Measurements from ENCODE around the gene GFPT2. TPM values are rescaled to one million over a fixed set of nuclear protein-coding genes. Genes with fewer than 3 reads are reported as not detected.
"Not testable (repeated sequence)": the region's sequence is repeated elsewhere in the genome, so short reads cannot be mapped to it uniquely, and the experiment has no call there.

GFPT2 gene
- total and polyA plus RNA-seq, 4 donors: 10.0 to 29.1 (median 16.1) TPM

- H3K27ac ChIP-seq (ENCODE audit: low read depth, low read length): no peak overlapping the region
- peaks cover 45% of the 10 kb centered on the region for H3K36me3 ChIP-seq (ENCODE audit: control insufficient read depth, insufficient read depth, low read length)
- no peaks in the 10 kb centered on the region for H3K9me3 ChIP-seq (ENCODE audit: control insufficient read depth, insufficient read depth, low read length)
- H3K27me3 ChIP-seq (ENCODE audit: control insufficient read depth, insufficient read depth, low read length): no peaks in the 10 kb centered on the region
- no peak overlapping the region for H3K4me3 ChIP-seq (ENCODE audit: low read depth, low read length)
- H3K4me1 ChIP-seq (ENCODE audit: control insufficient read depth, insufficient read depth, low read length): no peaks in the 10 kb centered on the region
- 90% methylated on average over 6 of the region's 10 CpGs for WGBS (ENCODE audit: insufficient coverage)
- no peak for DNase-seq (ENCODE audit: low read depth in 4 of 6, low spot score in 6 of 6)
These were observed 50.9 kb downstream of the GFPT2 start for GRCh38 chr5:180302256-180302655.

- WGBS (ENCODE audit: insufficient coverage): 80% methylated on average over 2 of the region's 4 CpGs
- Histone ChIP-seq H3K27me3 (ENCODE audit: control insufficient read depth, insufficient read depth, low read length) (no peaks in the 10 kb centered on the region), H3K36me3 (ENCODE audit: control insufficient read depth, insufficient read depth, low read length) (peaks cover 35% of the 10 kb centered on the region), H3K9me3 (ENCODE audit: control insufficient read depth, insufficient read depth, low read length) (no peaks in the 10 kb centered on the region), H3K4me3 (ENCODE audit: low read depth, low read length) (no peak overlapping the region), H3K27ac (ENCODE audit: low read depth, low read length) (no peak overlapping the region), H3K4me1 (ENCODE audit: control insufficient read depth, insufficient read depth, low read length) (no peaks in the 10 kb centered on the region)
- no peak for DNase-seq (ENCODE audit: low read depth in 4 of 6, low spot score in 6 of 6)
These were observed 51.9 kb downstream of the GFPT2 start for GRCh38 chr5:180301253-180301652.

GRCh38 chr5:180299526-180299925, 53.6 kb downstream of the GFPT2 start:
- Histone ChIP-seq H3K27ac (ENCODE audit: low read depth, low read length) (no peak overlapping the region), H3K4me3 (ENCODE audit: low read depth, low read length) (no peak overlapping the region), H3K36me3 (ENCODE audit: control insufficient read depth, insufficient read depth, low read length) (peaks cover 25% of the 10 kb centered on the region), H3K9me3 (ENCODE audit: control insufficient read depth, insufficient read depth, low read length) (no peaks in the 10 kb centered on the region), H3K4me1 (ENCODE audit: control insufficient read depth, insufficient read depth, low read length) (no peaks in the 10 kb centered on the region), H3K27me3 (ENCODE audit: control insufficient read depth, insufficient read depth, low read length) (no peaks in the 10 kb centered on the region)
- DNase-seq (ENCODE audit: low read depth in 4 of 6, low spot score in 6 of 6): no peak
- WGBS (ENCODE audit: insufficient coverage): 84% methylated on average over 3 of the region's 3 CpGs

DNA sequence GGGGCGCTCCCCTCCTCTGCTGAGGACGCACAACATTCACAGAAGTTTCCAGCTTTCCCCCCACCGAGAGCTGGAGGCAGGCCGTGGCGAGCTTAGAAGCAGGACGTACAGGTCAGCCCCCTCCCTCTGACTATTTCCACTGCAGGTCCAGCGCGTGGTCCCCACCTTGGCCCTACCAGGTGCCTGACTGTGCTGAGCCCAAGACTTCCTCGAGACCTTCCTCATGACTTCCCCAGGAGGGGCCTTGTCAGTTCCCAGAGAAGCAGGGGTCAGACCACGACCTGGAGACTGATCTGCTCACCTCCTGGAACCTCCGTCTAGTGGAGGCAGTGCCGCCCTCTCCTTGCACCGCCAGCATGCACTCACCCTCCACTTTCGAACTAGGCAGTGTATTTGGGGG, 54.1 kb downstream of the GFPT2 start:
- not testable (repeated sequence) for H3K27me3 ChIP-seq (ENCODE audit: control insufficient read depth, insufficient read depth, low read length); DNase-seq (ENCODE audit: low read depth in 4 of 6, low spot score in 6 of 6); H3K9me3 ChIP-seq (ENCODE audit: control insufficient read depth, insufficient read depth, low read length); H3K4me1 ChIP-seq (ENCODE audit: control insufficient read depth, insufficient read depth, low read length); H3K27ac ChIP-seq (ENCODE audit: low read depth, low read length); H3K4me3 ChIP-seq (ENCODE audit: low read depth, low read length)
- peaks cover 20% of the 10 kb centered on the region for H3K36me3 ChIP-seq (ENCODE audit: control insufficient read depth, insufficient read depth, low read length)
- 91% methylated on average over 13 of the region's 14 CpGs for WGBS (ENCODE audit: insufficient coverage)

DNA sequence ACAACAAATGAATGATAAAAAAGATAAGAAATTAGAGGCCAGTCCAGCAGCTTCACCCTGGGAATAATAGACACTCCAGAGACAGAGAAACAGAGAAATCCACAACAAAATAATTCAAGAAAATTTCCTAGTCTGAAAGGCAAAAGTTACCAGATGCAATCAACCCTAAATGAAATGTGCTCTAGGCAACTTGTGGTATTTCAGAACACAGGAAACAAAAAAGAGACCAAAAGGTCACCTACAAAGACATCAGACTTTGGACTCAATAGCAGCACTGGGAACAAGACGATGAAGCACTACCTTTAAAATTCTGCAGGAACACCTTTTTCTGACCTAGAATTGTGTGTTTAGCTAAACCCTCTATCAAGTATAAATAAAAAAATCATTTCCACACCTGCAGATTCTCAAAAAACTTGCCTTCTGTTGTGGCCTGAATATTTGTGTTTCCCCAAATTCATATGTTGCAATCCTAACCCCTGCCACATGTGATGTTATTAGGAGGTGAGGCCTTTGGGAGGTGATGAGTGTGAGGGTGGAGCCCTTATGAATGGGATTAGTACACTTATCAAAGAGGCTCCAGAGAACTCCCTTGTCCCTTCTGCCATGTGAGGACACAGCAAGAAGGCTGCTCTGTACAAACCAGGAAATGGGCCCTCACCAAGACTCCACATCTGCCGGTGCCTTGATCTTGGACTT, 55.4 kb downstream of the GFPT2 start:
- H3K4me1 ChIP-seq (ENCODE audit: control insufficient read depth, insufficient read depth, low read length): peaks cover 13% of the 10 kb centered on the region
- H3K36me3 ChIP-seq (ENCODE audit: control insufficient read depth, insufficient read depth, low read length): peaks cover 10% of the 10 kb centered on the region
- no peaks in the 10 kb centered on the region for H3K9me3 ChIP-seq (ENCODE audit: control insufficient read depth, insufficient read depth, low read length)
- no peak for DNase-seq (ENCODE audit: low read depth in 4 of 6, low spot score in 6 of 6)
- H3K27ac ChIP-seq (ENCODE audit: low read depth, low read length): no peak overlapping the region
- H3K4me3 ChIP-seq (ENCODE audit: low read depth, low read length): no peak overlapping the region
- WGBS (ENCODE audit: insufficient coverage): 83% methylated on average over 1 of the region's 2 CpGs
- no peaks in the 10 kb centered on the region for H3K27me3 ChIP-seq (ENCODE audit: control insufficient read depth, insufficient read depth, low read length)

- Histone ChIP-seq H3K27ac (ENCODE audit: low read depth, low read length) (no peak overlapping the region), H3K4me1 (ENCODE audit: control insufficient read depth, insufficient read depth, low read length) (peaks cover 16% of the 10 kb centered on the region), H3K36me3 (ENCODE audit: control insufficient read depth, insufficient read depth, low read length) (peaks cover 6% of the 10 kb centered on the region), H3K4me3 (ENCODE audit: low read depth, low read length) (no peak overlapping the region), H3K9me3 (ENCODE audit: control insufficient read depth, insufficient read depth, low read length) (no peaks in the 10 kb centered on the region), H3K27me3 (ENCODE audit: control insufficient read depth, insufficient read depth, low read length) (no peaks in the 10 kb centered on the region)
- WGBS (ENCODE audit: insufficient coverage): no CpG with 5 or more reads among the region's 7 CpGs
- DNase-seq (ENCODE audit: low read depth in 4 of 6, low spot score in 6 of 6): no peak
These were observed 56.4 kb downstream of the GFPT2 start for GRCh38 chr5:180296771-180297170.

- Histone ChIP-seq H3K27me3 (ENCODE audit: control insufficient read depth, insufficient read depth, low read length) (no peaks in the 10 kb centered on the region), H3K4me3 (ENCODE audit: low read depth, low read length) (no peak overlapping the region), H3K9me3 (ENCODE audit: control insufficient read depth, insufficient read depth, low read length) (no peaks in the 10 kb centered on the region), H3K36me3 (ENCODE audit: control insufficient read depth, insufficient read depth, low read length) (peaks cover 6% of the 10 kb centered on the region), H3K4me1 (ENCODE audit: control insufficient read depth, insufficient read depth, low read length) (peaks cover 25% of the 10 kb centered on the region), H3K27ac (ENCODE audit: low read depth, low read length) (no peak overlapping the region)
- WGBS (ENCODE audit: insufficient coverage): 93% methylated on average over 7 of the region's 10 CpGs
- no peak for DNase-seq (ENCODE audit: low read depth in 4 of 6, low spot score in 6 of 6)
These were observed 58.1 kb downstream of the GFPT2 start for GRCh38 chr5:180294913-180295555.

- DNase-seq (ENCODE audit: low read depth in 4 of 6, low spot score in 6 of 6): no peak
- H3K27me3 ChIP-seq (ENCODE audit: control insufficient read depth, insufficient read depth, low read length): no peaks in the 10 kb centered on the region
- 87% methylated on average over 7 of the region's 7 CpGs for WGBS (ENCODE audit: insufficient coverage)
- peaks cover 6% of the 10 kb centered on the region for H3K36me3 ChIP-seq (ENCODE audit: control insufficient read depth, insufficient read depth, low read length)
- H3K4me3 ChIP-seq (ENCODE audit: low read depth, low read length): no peak overlapping the region
- H3K4me1 ChIP-seq (ENCODE audit: control insufficient read depth, insufficient read depth, low read length): peaks cover 31% of the 10 kb centered on the region
- no peak overlapping the region for H3K27ac ChIP-seq (ENCODE audit: low read depth, low read length)
- H3K9me3 ChIP-seq (ENCODE audit: control insufficient read depth, insufficient read depth, low read length): no peaks in the 10 kb centered on the region
These were observed 58.7 kb downstream of the GFPT2 start for GRCh38 chr5:180294411-180294810.

GRCh38 chr5:180291943-180292831, 60.9 kb downstream of the GFPT2 start, which contains the start of gene MAPK9:
MAPK9 (minus strand) TSS chr5:180292083; CDS start chr5:180280561, 11,522 bp downstream.
- H3K27me3 ChIP-seq (ENCODE audit: control insufficient read depth, insufficient read depth, low read length): no peaks in the 10 kb centered on the region
- peak within 1 kb of the TSS; percentile 43 for H3K4me3 ChIP-seq (ENCODE audit: low read depth, low read length)
- H3K27ac ChIP-seq (ENCODE audit: low read depth, low read length): peak within 1 kb of the TSS; percentile 47
- peaks cover 6% of the 10 kb centered on the region for H3K36me3 ChIP-seq (ENCODE audit: control insufficient read depth, insufficient read depth, low read length)
- under 1% methylated on average over 122 of the region's 122 CpGs for WGBS (ENCODE audit: insufficient coverage)
- no peaks in the 10 kb centered on the region for H3K9me3 ChIP-seq (ENCODE audit: control insufficient read depth, insufficient read depth, low read length)
- peak; percentile 66 to 97 (median 83) for DNase-seq (ENCODE audit: low read depth in 4 of 6, low spot score in 6 of 6)
- peaks cover 32% of the 10 kb centered on the region for H3K4me1 ChIP-seq (ENCODE audit: control insufficient read depth, insufficient read depth, low read length)
